K562 (cell line): ENCODE results near the gene CACNA1A. TPM values are rescaled to one million over a fixed set of nuclear protein-coding genes. Genes with fewer than 3 reads are reported as not detected.
"Not testable (repeated sequence)": the region's sequence is repeated elsewhere in the genome, so short reads cannot be mapped to it uniquely, and the experiment has no call there.

Source experiments
- ATAC-seq: fragments of 200-7000 bp; cut with Tn5 transposase; 3 replicates; pipeline ENCODE4 v1.9.1; 2020; ENCODE audit warnings: moderate library complexity
- BruUV-seq: library from RNA; stranded (reverse); fragments of 400-500 nt; replicated peaks from 2 replicates; lab custom pipeline; 2021; lab: Mats Ljungman, UMichigan
- CTCF ChIA-PET: fragments of 300-600 bp; formaldehyde crosslinking; extraction: SDS; loops from one replicate; lab custom pipeline; 2021; ENCODE audit warnings: low intra/inter-chr PET ratio; lab: Yijun Ruan, JAX
- POLR2A ChIA-PET: fragments of 300-600, 350-650 bp; sonication (Branson Sonifier 250); formaldehyde crosslinking; extraction: SDS; loops from one replicate; lab custom pipeline; 2021; ENCODE audit warnings: antibody characterized with exemption, inconsistent platforms; lab: Yijun Ruan, JAX
- DNase-seq, 4 experiments: peaks; one replicate each; pipeline versions ENCODE4 v3.0.0 to v3.0.0-alpha.2; 2011 to 2018; ENCODE audit warnings: low spot score in 3 of 4, mixed read lengths in 3 of 4; ENCODE audit errors: extremely low read depth in 1 of 4
- FAIRE-seq: peaks from 2 replicates; lab custom pipeline; 2011; peaks lifted over from hg19 to GRCh38; lab: Jason Lieb, UNC
- H2AFZ ChIP-seq: 2 replicates; pipeline ENCODE4 v1.6.0; 2011; ENCODE audit warnings: low read depth, low read length, control low read depth, inconsistent platforms
- H3K27ac ChIP-seq: fragments of 200-600 bp; 3 replicates; pipeline ENCODE4 v1.8.0; 2011; ENCODE audit warnings: low read depth, mild to moderate bottlenecking, control low read depth, inconsistent platforms, low read length, moderate library complexity, mixed read lengths; ENCODE audit errors: extremely low read depth
- H3K27me3 ChIP-seq, 2 experiments: fragments of 300-600 bp in 1 of 2; 2 replicates in 1 of 2; 3 replicates in 1 of 2; pipeline versions ENCODE4 v1.6.0 to v1.8.0; 2011; ENCODE audit warnings: inconsistent platforms in 2 of 2, low read length in 2 of 2, mild to moderate bottlenecking in 1 of 2, mixed read lengths in 1 of 2, moderate library complexity in 1 of 2; ENCODE audit not compliant: control insufficient read depth in 2 of 2, insufficient read depth in 2 of 2
- H3K36me3 ChIP-seq: fragments of 300-600 bp; 3 replicates; pipeline ENCODE4 v1.8.0; 2011; ENCODE audit warnings: mild to moderate bottlenecking, low read length, inconsistent platforms; ENCODE audit not compliant: control insufficient read depth, insufficient read depth
- H3K4me1 ChIP-seq, 2 experiments: fragments of 200-600 bp in 1 of 2; replicated peaks in 1 of 2; 2 replicates in 1 of 2; 3 replicates in 1 of 2; pipeline versions ENCODE4 v1.5.1 to v1.8.0; 2011; ENCODE audit warnings: inconsistent platforms in 2 of 2, low read length in 2 of 2, mild to moderate bottlenecking in 1 of 2, mixed read lengths in 1 of 2, moderate library complexity in 1 of 2; ENCODE audit not compliant: control insufficient read depth in 2 of 2, insufficient read depth in 2 of 2
- H3K4me2 ChIP-seq: 2 replicates; pipeline ENCODE4 v1.6.1; 2011; ENCODE audit warnings: low read length, control low read depth, inconsistent platforms, mixed read lengths; ENCODE audit not compliant: insufficient read depth
- H3K4me3 ChIP-seq: fragments of 200-600 bp; sonication (generic), shearing (Covaris generic); 2 replicates; pipeline ENCODE4 v1.5.1; 2016; ENCODE audit warnings: control low read depth, inconsistent platforms
- H3K79me2 ChIP-seq: fragments of 200-600 bp; 3 replicates; pipeline ENCODE4 v1.8.0; 2011; ENCODE audit warnings: low read length, inconsistent platforms; ENCODE audit not compliant: control insufficient read depth, insufficient read depth
- H3K9ac ChIP-seq, 2 experiments: 2 replicates each; pipeline versions ENCODE4 v1.6.0 to v1.6.1; 2011; ENCODE audit warnings: low read depth in 2 of 2, low read length in 2 of 2, control low read depth in 1 of 2, inconsistent platforms in 1 of 2, mild to moderate bottlenecking in 1 of 2, mixed read lengths in 1 of 2; ENCODE audit not compliant: insufficient read depth in 1 of 2
- H3K9me1 ChIP-seq: one replicate; pipeline ENCODE4 v1.6.0; 2011; ENCODE audit warnings: inconsistent platforms, mild to moderate bottlenecking, low read length, moderate library complexity; ENCODE audit not compliant: control insufficient read depth, insufficient read depth
- H3K9me3 ChIP-seq: replicated peaks from 2 replicates; pipeline ENCODE4 v1.5.1; 2011; ENCODE audit warnings: low read depth, low read length, inconsistent platforms; ENCODE audit not compliant: control insufficient read depth, insufficient read depth
- H4K20me1 ChIP-seq: replicated peaks from 2 replicates; pipeline ENCODE4 v1.6.1; 2011; ENCODE audit warnings: low read length, inconsistent platforms, mixed read lengths; ENCODE audit not compliant: control insufficient read depth, insufficient read depth
- WGBS: fragments of 100-300 bp; shearing (Covaris generic); methylation state at CpG from one replicate; pipeline ENCODE4 v1.1.6; 2016; ENCODE audit warnings: low coverage, mixed read lengths; ENCODE audit not compliant: insufficient coverage; ENCODE audit errors: missing lambda C conversion rate; 5-methylcytosine and 5-hydroxymethylcytosine counted together
- in situ Hi-C: fragments of 300-500 bp; cut with MboI; formaldehyde crosslinking; loops from 4 replicates; pipeline ENCODE4 v1.15.0; 2018; ENCODE audit warnings: inconsistent platforms, mixed read lengths
- intact Hi-C: fragments of 100-400 bp; cut with micrococcal nuclease; formaldehyde crosslinking; loops from 2 replicates; pipeline ENCODE4 v1.14.2; 2022
- polyA plus RNA-seq, 8 experiments: library from polyadenylated mRNA; depleted of rRNA in 4 of 8; stranded (reverse) in 5 of 8; unstranded in 3 of 8; fragments of >200 nt; fragmentation: Nextera tagmentation in 2 of 8; fragmentation: Illumina TruSeq in 1 of 8; extraction: Ambion mirVana in 2 of 8; extraction: Trizol in 1 of 8; gene quantifications; 2 replicates each; pipeline versions ENCODE4 v1.2.1 to v1.2.3, GENCODE V29; 2011 to 2014; ENCODE audit warnings: inconsistent platforms in 1 of 8, missing spikeins in 1 of 8
- total RNA-seq, 7 experiments: library from RNA; depleted of rRNA in 6 of 7; stranded (reverse); fragments of >200 nt in 6 of 7; fragmentation: Illumina TruSeq in 2 of 7; extraction: Trizol in 2 of 7; gene quantifications; 2 replicates each; pipeline versions ENCODE4 v1.2.1 to v1.2.3, GENCODE V29; 2011 to 2021; ENCODE audit warnings: low replicate concordance in 1 of 7
- TF ChIP-seq, protein P1 (sequence below), 2 experiments: fragments of 450-650 bp; IDR thresholded peaks; 2 replicates each; pipeline ENCODE4 v1.6.1; 2018; ENCODE audit warnings: mild to moderate bottlenecking in 2 of 2, low read depth in 1 of 2; ENCODE audit not compliant: partially characterized antibody in 2 of 2

The CACNA1A gene
- total and polyA plus RNA-seq, 9 of the 15 experiments (the other 6 are each of a cell fraction or from before 2014, with no cell fraction given) = 0.03 to 0.20 (median 0.09) TPM; not detected in 1

DNA sequence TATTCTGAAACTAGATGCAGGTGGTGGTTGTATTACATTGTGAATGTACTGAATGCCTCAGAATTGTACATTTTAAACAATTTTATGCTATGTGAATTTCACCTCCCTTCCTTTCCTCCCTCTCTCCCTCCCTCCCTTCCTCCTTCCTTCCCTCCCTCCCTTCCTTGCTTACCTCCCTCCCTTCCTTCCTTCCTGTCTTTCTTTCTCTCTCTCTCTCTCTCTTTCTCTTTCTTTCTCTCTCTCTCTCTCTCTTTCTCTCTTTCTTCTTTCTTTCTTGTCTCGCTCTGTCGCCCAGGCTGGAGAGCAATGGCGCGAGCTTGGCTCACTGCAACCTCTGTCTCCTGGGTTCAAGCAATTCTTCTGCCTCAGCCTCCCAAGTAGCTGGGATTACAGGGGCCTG lies 318.9 kb downstream of the CACNA1A start (continued):
- TF ChIP-seq, protein P1, sequence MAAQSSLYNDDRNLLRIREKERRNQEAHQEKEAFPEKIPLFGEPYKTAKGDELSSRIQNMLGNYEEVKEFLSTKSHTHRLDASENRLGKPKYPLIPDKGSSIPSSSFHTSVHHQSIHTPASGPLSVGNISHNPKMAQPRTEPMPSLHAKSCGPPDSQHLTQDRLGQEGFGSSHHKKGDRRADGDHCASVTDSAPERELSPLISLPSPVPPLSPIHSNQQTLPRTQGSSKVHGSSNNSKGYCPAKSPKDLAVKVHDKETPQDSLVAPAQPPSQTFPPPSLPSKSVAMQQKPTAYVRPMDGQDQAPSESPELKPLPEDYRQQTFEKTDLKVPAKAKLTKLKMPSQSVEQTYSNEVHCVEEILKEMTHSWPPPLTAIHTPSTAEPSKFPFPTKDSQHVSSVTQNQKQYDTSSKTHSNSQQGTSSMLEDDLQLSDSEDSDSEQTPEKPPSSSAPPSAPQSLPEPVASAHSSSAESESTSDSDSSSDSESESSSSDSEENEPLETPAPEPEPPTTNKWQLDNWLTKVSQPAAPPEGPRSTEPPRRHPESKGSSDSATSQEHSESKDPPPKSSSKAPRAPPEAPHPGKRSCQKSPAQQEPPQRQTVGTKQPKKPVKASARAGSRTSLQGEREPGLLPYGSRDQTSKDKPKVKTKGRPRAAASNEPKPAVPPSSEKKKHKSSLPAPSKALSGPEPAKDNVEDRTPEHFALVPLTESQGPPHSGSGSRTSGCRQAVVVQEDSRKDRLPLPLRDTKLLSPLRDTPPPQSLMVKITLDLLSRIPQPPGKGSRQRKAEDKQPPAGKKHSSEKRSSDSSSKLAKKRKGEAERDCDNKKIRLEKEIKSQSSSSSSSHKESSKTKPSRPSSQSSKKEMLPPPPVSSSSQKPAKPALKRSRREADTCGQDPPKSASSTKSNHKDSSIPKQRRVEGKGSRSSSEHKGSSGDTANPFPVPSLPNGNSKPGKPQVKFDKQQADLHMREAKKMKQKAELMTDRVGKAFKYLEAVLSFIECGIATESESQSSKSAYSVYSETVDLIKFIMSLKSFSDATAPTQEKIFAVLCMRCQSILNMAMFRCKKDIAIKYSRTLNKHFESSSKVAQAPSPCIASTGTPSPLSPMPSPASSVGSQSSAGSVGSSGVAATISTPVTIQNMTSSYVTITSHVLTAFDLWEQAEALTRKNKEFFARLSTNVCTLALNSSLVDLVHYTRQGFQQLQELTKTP (IDR thresholded peaks at IDR 0.05; ENCODE audit: low read depth in 1 of 2, partially characterized antibody in 2 of 2) = no peak

DNA sequence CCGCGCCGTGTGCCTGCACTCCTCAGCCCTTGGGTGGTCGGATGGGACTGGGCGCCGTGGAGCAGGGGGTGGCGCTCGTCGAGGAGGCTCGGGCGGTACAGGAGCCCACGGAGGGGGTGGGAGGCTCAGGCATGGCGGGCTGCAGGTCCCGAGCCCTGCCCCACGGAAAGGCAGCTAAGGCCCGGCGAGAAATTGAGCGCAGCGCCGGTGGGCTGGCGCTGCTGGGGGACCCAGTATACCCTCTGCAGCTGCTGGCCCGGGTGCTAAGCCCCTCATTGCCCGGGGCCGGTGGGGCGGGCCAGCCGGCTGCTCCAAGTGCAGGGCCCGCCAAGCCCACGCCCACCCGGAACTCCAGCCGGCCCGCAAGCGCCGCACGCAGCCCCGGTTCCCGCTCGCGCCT lies 319.6 kb downstream of the CACNA1A start:
- POLR2A ChIA-PET = interaction anchor here (1.2 kb wide), 1 partner anchor 82 kb away, joined by 4 read pairs; no protein-coding TSS in a partner anchor
- in situ Hi-C loops = not testable (repeated sequence)

More for the DNA sequence above, 319.6 kb downstream of the CACNA1A start:
- H3K4me3 ChIP-seq, H3K79me2 ChIP-seq, H3K4me2 ChIP-seq, H2AFZ ChIP-seq, FAIRE-seq, intact Hi-C loops, DNase-seq, ATAC-seq, H3K4me1 ChIP-seq, H3K36me3 ChIP-seq, H3K27me3 ChIP-seq, BruUV-seq, H3K27ac ChIP-seq, H3K9me1 ChIP-seq, H4K20me1 ChIP-seq, H3K9me3 ChIP-seq, CTCF ChIA-PET, H3K9ac ChIP-seq: not testable (repeated sequence)
- 87% methylated on average over 8 of the region's 38 CpGs for WGBS
